BJ (cell line): Measurements from ENCODE around the gene NTMT1. TPM values are rescaled to one million over a fixed set of nuclear protein-coding genes. Genes with fewer than 3 reads are reported as not detected.

ENCODE experiments used
- CTCF ChIA-PET: fragments of 350-600 bp; formaldehyde crosslinking; extraction: SDS; loops from one replicate; lab custom pipeline; 2021; ENCODE audit warnings: antibody characterized with exemption, inconsistent platforms; lab: Yijun Ruan, JAX
- POLR2A ChIA-PET: fragments of 300-600 bp; sonication (Branson Sonifier 250); formaldehyde crosslinking; extraction: SDS; loops from one replicate; lab custom pipeline; 2021; ENCODE audit warnings: antibody characterized with exemption; lab: Charles Lee
- DNase-seq: peaks from one replicate; pipeline ENCODE4 v3.0.0-alpha.2; 2011; ENCODE audit warnings: low read depth
- H3K27me3 ChIP-seq: 2 replicates; pipeline ENCODE4 v1.6.0; 2011; ENCODE audit warnings: low read length; ENCODE audit not compliant: control insufficient read depth, insufficient read depth
- H3K36me3 ChIP-seq: 2 replicates; pipeline ENCODE4 v1.5.1; 2011; ENCODE audit warnings: low read length; ENCODE audit not compliant: control insufficient read depth, insufficient read depth
- H3K4me3 ChIP-seq: 2 replicates; pipeline ENCODE4 v1.5.1; 2011; ENCODE audit warnings: low read depth, mild to moderate bottlenecking, control low read depth, low read length
- polyA plus RNA-seq: library from polyadenylated mRNA; depleted of rRNA; stranded (reverse); fragments of >200 nt; gene quantifications from 2 replicates; pipeline ENCODE4 v1.2.3, GENCODE V29; 2011
- TF ChIP-seq, protein P1 (sequence below): IDR thresholded peaks from 2 replicates; pipeline ENCODE4 v1.5.1; 2011; ENCODE audit warnings: low read depth, mild to moderate bottlenecking, control low read depth, inconsistent platforms, low read length, moderate library complexity; ENCODE audit not compliant: insufficient read depth

Gene NTMT1
- polyA plus RNA-seq, 1 experiment: 96.3 TPM

DNA sequence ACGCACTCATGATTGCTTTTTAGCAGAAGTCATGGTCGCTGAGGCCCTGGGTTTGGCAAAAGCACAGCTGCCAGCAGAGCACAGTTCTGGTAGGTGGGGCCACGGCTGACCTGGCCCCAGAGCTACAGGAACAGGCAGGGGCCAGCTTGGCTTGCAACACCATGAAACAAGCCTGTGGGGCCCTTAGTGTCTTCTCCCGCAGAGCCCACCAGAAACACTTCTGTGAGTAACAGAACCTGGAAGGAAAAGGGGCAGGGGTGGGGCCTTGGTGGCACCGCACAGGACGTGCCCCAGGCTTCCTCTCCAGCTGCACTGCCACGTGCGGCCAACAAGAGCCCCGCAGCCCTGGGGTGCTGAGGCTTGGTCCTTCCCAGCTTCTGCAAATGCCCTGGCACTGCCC lies 11.1 kb downstream of the NTMT1 start:
- ChIA-PET POLR2A (no interaction called here), CTCF (interaction anchor here (0.9 to 1.5 kb wide), 5 partner anchors 8 to 505 kb away, joined by 3 to 6 read pairs (median 3); no protein-coding TSS in a partner anchor)
- DNase-seq: no peak
- peaks cover 52% of the 10 kb centered on the region for H3K36me3 ChIP-seq
- TF ChIP-seq, protein P1, sequence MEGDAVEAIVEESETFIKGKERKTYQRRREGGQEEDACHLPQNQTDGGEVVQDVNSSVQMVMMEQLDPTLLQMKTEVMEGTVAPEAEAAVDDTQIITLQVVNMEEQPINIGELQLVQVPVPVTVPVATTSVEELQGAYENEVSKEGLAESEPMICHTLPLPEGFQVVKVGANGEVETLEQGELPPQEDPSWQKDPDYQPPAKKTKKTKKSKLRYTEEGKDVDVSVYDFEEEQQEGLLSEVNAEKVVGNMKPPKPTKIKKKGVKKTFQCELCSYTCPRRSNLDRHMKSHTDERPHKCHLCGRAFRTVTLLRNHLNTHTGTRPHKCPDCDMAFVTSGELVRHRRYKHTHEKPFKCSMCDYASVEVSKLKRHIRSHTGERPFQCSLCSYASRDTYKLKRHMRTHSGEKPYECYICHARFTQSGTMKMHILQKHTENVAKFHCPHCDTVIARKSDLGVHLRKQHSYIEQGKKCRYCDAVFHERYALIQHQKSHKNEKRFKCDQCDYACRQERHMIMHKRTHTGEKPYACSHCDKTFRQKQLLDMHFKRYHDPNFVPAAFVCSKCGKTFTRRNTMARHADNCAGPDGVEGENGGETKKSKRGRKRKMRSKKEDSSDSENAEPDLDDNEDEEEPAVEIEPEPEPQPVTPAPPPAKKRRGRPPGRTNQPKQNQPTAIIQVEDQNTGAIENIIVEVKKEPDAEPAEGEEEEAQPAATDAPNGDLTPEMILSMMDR: no peak
- no peak overlapping the region for H3K4me3 ChIP-seq
- H3K27me3 ChIP-seq: no peaks in the 10 kb centered on the region

DNA sequence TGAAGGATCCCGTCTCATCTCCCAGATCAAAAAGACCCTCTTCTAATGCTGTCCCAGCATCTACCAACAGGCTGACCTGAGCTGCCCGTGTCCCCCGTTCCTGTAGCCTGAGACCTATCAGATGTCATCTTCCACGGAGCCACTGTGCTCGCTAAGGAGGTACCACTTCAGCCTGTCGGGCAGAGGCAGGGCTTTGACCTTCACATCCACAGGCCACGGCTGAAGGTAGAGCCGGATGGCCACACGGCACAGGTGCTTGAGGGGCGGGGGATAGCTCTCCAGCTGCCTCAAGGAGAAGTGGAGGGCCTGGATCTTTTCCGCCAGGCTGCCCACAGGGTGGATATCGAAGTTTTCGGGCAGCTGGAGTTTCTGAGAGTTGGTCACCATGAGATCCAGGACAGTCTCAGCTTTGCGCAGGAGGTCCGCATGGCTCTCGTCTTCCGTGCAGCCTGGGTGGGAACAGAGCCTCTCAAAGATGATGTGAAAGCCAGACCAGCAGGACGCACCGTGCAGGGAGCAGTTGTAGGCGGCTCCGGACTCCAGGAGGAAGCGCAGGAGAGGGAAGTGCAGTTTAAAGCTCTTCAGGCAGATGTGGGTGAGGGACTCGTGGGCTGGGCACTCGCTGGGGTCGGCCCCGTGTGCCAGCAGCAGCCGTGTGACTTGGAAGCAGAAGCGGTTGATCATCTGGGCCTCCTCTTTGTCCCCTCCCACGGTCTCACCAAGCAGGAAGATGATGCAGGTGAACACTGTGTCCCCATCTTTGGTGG lies 11.9 kb downstream of the NTMT1 start:
- Histone ChIP-seq H3K27me3 (no peaks in the 10 kb centered on the region), H3K4me3 (no peak overlapping the region), H3K36me3 (peaks cover 49% of the 10 kb centered on the region)
- TF ChIP-seq, protein P1: no peak
- ChIA-PET CTCF (interaction anchor here (0.7 to 6.2 kb wide), 7 partner anchors 9 to 506 kb away, joined by 3 to 71 read pairs (median 5); no protein-coding TSS in a partner anchor), POLR2A (no interaction called here)
- DNase-seq: no peak

DNA sequence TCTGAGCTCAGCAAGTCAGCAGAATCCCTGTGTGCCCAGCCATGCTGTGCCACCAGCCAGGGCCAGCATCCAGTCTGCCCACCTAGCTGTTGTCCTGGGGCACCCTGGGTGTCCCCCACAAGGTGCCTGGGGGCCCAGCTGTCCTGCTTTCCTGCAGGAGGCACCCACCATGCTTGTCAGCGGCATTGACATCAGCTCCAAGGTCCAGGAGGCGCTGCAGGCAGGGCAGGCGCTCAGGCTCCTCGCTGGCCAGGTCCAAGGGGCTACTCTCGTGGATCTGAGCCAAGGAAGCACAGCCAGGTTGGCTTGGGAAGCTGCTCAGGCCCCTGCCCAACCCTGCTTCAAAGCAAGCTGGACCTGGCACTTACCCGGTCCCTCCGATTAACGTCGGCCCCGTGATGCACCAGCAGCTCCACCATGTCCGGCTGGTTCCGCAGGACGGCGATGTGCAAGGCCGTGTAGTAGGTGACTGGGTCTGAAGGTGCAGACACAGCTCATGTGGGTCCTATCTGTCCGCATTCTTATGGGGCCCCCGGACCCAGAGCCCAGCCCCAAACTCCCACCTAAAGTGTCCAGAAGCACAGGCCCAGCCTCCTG lies 13.2 kb downstream of the NTMT1 start:
- Histone ChIP-seq H3K27me3 (no peaks in the 10 kb centered on the region), H3K36me3 (peaks cover 42% of the 10 kb centered on the region), H3K4me3 (no peak overlapping the region)
- DNase-seq: no peak
- POLR2A ChIA-PET: interaction anchor here (0.5 to 0.6 kb wide), 3 partner anchors 13 to 332 kb away, joined by 3 to 7 read pairs (median 3); partner anchors contain the start of gene NTMT1
- CTCF ChIA-PET: interaction anchor here (0.6 to 6.2 kb wide), 9 partner anchors 9 to 507 kb away, joined by 3 to 79 read pairs (median 14); no protein-coding TSS in a partner anchor
- TF ChIP-seq, protein P1: no peak

DNA sequence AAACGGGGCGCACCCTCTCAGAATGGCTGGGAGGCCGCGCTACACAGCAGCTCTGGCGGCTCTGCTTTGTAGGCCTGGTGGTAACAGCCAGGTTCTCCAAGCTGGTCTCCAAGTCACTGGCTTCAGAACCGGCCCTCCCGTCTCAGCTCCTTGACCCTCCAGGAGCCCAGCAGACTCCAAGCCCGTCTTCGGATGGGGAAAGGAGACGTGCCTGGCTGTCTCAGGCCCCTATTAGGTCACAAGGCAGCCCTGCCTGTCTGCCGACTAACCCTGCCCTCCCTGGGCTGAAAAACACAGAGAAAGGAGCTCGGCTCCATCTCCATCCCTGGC lies 13.8 kb downstream of the NTMT1 start:
- ChIA-PET POLR2A (interaction anchor here (0.5 to 0.6 kb wide), 3 partner anchors 32 to 332 kb away, joined by 3 to 4 read pairs (median 3); no protein-coding TSS in a partner anchor), CTCF (interaction anchor here (1.0 to 6.2 kb wide), 8 partner anchors 10 to 508 kb away, joined by 3 to 79 read pairs (median 17); no protein-coding TSS in a partner anchor)
- Histone ChIP-seq H3K36me3 (peaks cover 39% of the 10 kb centered on the region), H3K27me3 (no peaks in the 10 kb centered on the region), H3K4me3 (no peak overlapping the region)
- TF ChIP-seq, protein P1: no peak
- no peak for DNase-seq
